ENCODE measurements around the gene ARHGAP26. TPM values are rescaled to one million over a fixed set of nuclear protein-coding genes. Genes with fewer than 3 reads are reported as not detected.
A peak's percentile ranks its signal among the peaks of the same experiment; 100 is the strongest.

The ARHGAP26 gene
- polyA plus RNA-seq, 6 donors from 2014 or later = 2.4 to 8.7 (median 4.1) TPM

GRCh38 chr5:143182901-143183820 is 413.0 kb downstream of the ARHGAP26 start:
- Mint-ChIP-seq H3K4me3 (peak overlapping the region in 3 of 8 donors; percentile 13 to 37 (median 32)), H3K4me1 (peaks cover 19 to 22% (median 21%) of the 10 kb centered on the region in 3 donors), H3K9me3 (peaks cover 0 to 7% (median 0%) of the 10 kb centered on the region in 7 donors), H3K27ac (peak overlapping the region in 3 of 6 donors; percentile 32 to 62 (median 35)), H3K27me3 (no peaks in the 10 kb centered on the region), H3K36me3 (peaks cover 18 to 30% of the 10 kb centered on the region in 2 donors)
- DNase-seq = no peak
- peak; percentile 34 to 51 for ATAC-seq (ENCODE audit: low read depth in 2 of 2)

GRCh38 chr5:143183989-143184388 is 413.8 kb downstream of the ARHGAP26 start:
- Mint-ChIP-seq H3K4me1 (peaks cover 19 to 22% (median 21%) of the 10 kb centered on the region in 3 donors), H3K27me3 (no peaks in the 10 kb centered on the region), H3K27ac (peak overlapping the region in 3 of 6 donors; percentile 32 to 62 (median 35)), H3K36me3 (peaks cover 21 to 35% of the 10 kb centered on the region in 2 donors), H3K4me3 (no peak overlapping the region), H3K9me3 (peaks cover 0 to 7% (median 0%) of the 10 kb centered on the region in 7 donors)
- no peak for ATAC-seq (ENCODE audit: low read depth in 2 of 2)
- DNase-seq = no peak

GRCh38 chr5:143186623-143187022 is 416.4 kb downstream of the ARHGAP26 start:
- H3K36me3 Mint-ChIP-seq = peaks cover 25 to 31% of the 10 kb centered on the region in 2 donors
- H3K4me1 Mint-ChIP-seq = peaks cover 12 to 22% (median 21%) of the 10 kb centered on the region in 3 donors
- ATAC-seq (ENCODE audit: low read depth in 2 of 2) = no peak
- peaks cover 0 to 20% (median 16%) of the 10 kb centered on the region in 7 donors for H3K9me3 Mint-ChIP-seq
- H3K27ac Mint-ChIP-seq = no peak overlapping the region
- no peaks in the 10 kb centered on the region for H3K27me3 Mint-ChIP-seq
- no peak for DNase-seq
- no peak overlapping the region for H3K4me3 Mint-ChIP-seq

- ATAC-seq (ENCODE audit: low read depth in 2 of 2) = no peak
- Mint-ChIP-seq H3K27me3 (no peaks in the 10 kb centered on the region), H3K36me3 (peaks cover 25 to 29% of the 10 kb centered on the region in 2 donors), H3K27ac (no peak overlapping the region), H3K4me1 (peaks cover 8 to 15% (median 13%) of the 10 kb centered on the region in 3 donors), H3K4me3 (no peak overlapping the region), H3K9me3 (peaks cover 4 to 25% (median 20%) of the 10 kb centered on the region in 7 donors)
- DNase-seq = no peak
These were observed 417.3 kb downstream of the ARHGAP26 start for GRCh38 chr5:143187495-143187894.

- Mint-ChIP-seq H3K36me3 (peaks cover 25 to 29% of the 10 kb centered on the region in 2 donors), H3K4me1 (peaks cover 6 to 9% (median 7%) of the 10 kb centered on the region in 3 donors), H3K27ac (no peak overlapping the region), H3K9me3 (peaks cover 4 to 25% (median 20%) of the 10 kb centered on the region in 7 donors), H3K4me3 (no peak overlapping the region), H3K27me3 (no peaks in the 10 kb centered on the region)
- no peak for ATAC-seq (ENCODE audit: low read depth in 2 of 2)
- DNase-seq = no peak
These were observed 417.9 kb downstream of the ARHGAP26 start for GRCh38 chr5:143188083-143188482.

GRCh38 chr5:143188692-143189091 is 418.5 kb downstream of the ARHGAP26 start:
- H3K4me1 Mint-ChIP-seq = peaks cover under 1 to 3% (median under 1%) of the 10 kb centered on the region in 3 donors
- no peak overlapping the region for H3K27ac Mint-ChIP-seq
- H3K27me3 Mint-ChIP-seq = no peaks in the 10 kb centered on the region
- no peak overlapping the region for H3K4me3 Mint-ChIP-seq
- peaks cover 25 to 29% of the 10 kb centered on the region in 2 donors for H3K36me3 Mint-ChIP-seq
- DNase-seq (no peak), ATAC-seq (ENCODE audit: low read depth in 2 of 2) (no peak)
- peaks cover 4 to 25% (median 20%) of the 10 kb centered on the region in 7 donors for H3K9me3 Mint-ChIP-seq

- peaks cover 25 to 29% of the 10 kb centered on the region in 2 donors for H3K36me3 Mint-ChIP-seq
- no peaks in the 10 kb centered on the region for H3K4me1 Mint-ChIP-seq
- no peak for ATAC-seq (ENCODE audit: low read depth in 2 of 2)
- no peak for DNase-seq
- no peak overlapping the region for H3K27ac Mint-ChIP-seq
- no peak overlapping the region for H3K4me3 Mint-ChIP-seq
- H3K9me3 Mint-ChIP-seq = peaks cover 4 to 25% (median 20%) of the 10 kb centered on the region in 7 donors
- H3K27me3 Mint-ChIP-seq = no peaks in the 10 kb centered on the region
These were observed 420.2 kb downstream of the ARHGAP26 start for GRCh38 chr5:143190260-143190810.

GRCh38 chr5:143191720-143192119 is 421.5 kb downstream of the ARHGAP26 start:
- Mint-ChIP-seq H3K9me3 (peaks cover 4 to 25% (median 20%) of the 10 kb centered on the region in 7 donors), H3K36me3 (peaks cover 25 to 29% of the 10 kb centered on the region in 2 donors), H3K27ac (no peak overlapping the region), H3K4me3 (peak overlapping the region in 1 of 8 donors; percentile 30), H3K4me1 (no peaks in the 10 kb centered on the region), H3K27me3 (no peaks in the 10 kb centered on the region)
- DNase-seq = no peak
- no peak for ATAC-seq (ENCODE audit: low read depth in 2 of 2)

- no peaks in the 10 kb centered on the region for H3K4me1 Mint-ChIP-seq
- H3K27me3 Mint-ChIP-seq = no peaks in the 10 kb centered on the region
- peaks cover 4 to 27% (median 20%) of the 10 kb centered on the region in 7 donors for H3K9me3 Mint-ChIP-seq
- no peak for DNase-seq
- no peak for ATAC-seq (ENCODE audit: low read depth in 2 of 2)
- H3K4me3 Mint-ChIP-seq = peak overlapping the region in 1 of 8 donors; percentile 30
- H3K27ac Mint-ChIP-seq = no peak overlapping the region
- peaks cover 25 to 29% of the 10 kb centered on the region in 2 donors for H3K36me3 Mint-ChIP-seq
These were observed 422.2 kb downstream of the ARHGAP26 start for GRCh38 chr5:143192191-143192900.

GRCh38 chr5:143194206-143194605 is 424.0 kb downstream of the ARHGAP26 start:
- H3K4me1 Mint-ChIP-seq = no peaks in the 10 kb centered on the region
- no peaks in the 10 kb centered on the region for H3K27me3 Mint-ChIP-seq

GRCh38 chr5:143194713-143195112 is 424.5 kb downstream of the ARHGAP26 start:
- Mint-ChIP-seq H3K27me3 (no peaks in the 10 kb centered on the region), H3K27ac (no peak overlapping the region), H3K4me3 (peak overlapping the region in 2 of 8 donors; percentile 27 to 65), H3K9me3 (peaks cover 4 to 32% (median 20%) of the 10 kb centered on the region in 7 donors), H3K4me1 (no peaks in the 10 kb centered on the region), H3K36me3 (peaks cover 19 to 27% of the 10 kb centered on the region in 2 donors)
- DNase-seq (no peak), ATAC-seq (ENCODE audit: low read depth in 2 of 2) (no peak)

More at GRCh38 chr5:143194206-143194605, 424.0 kb downstream of the ARHGAP26 start:
- peaks cover 4 to 32% (median 20%) of the 10 kb centered on the region in 7 donors for H3K9me3 Mint-ChIP-seq
- H3K36me3 Mint-ChIP-seq = peaks cover 19 to 27% of the 10 kb centered on the region in 2 donors
- no peak overlapping the region for H3K27ac Mint-ChIP-seq
- no peak overlapping the region for H3K4me3 Mint-ChIP-seq
- ATAC-seq (ENCODE audit: low read depth in 2 of 2) (no peak), DNase-seq (no peak)

- H3K9me3 Mint-ChIP-seq = peaks cover 4 to 25% (median 13%) of the 10 kb centered on the region in 7 donors
- no peak overlapping the region for H3K4me3 Mint-ChIP-seq
- H3K36me3 Mint-ChIP-seq = peaks cover 11 to 22% of the 10 kb centered on the region in 2 donors
These were observed 425.3 kb downstream of the ARHGAP26 start for GRCh38 chr5:143195491-143195890.

More at GRCh38 chr5:143195491-143195890, 425.3 kb downstream of the ARHGAP26 start:
- no peak for ATAC-seq (ENCODE audit: low read depth in 2 of 2)
- no peak for DNase-seq
- Mint-ChIP-seq H3K4me1 (no peaks in the 10 kb centered on the region), H3K27me3 (no peaks in the 10 kb centered on the region), H3K27ac (no peak overlapping the region)

Measured in naive B cell (primary cell).